NCI-H526 (cell line): ENCODE measurements around the gene U2AF1.
"Not testable (repeated sequence)": the region's sequence is repeated elsewhere in the genome, so short reads cannot be mapped to it uniquely, and the experiment has no call there.

ENCODE experiments used
- DNase-seq, 2 experiments: peaks; one replicate each; lab custom pipeline; 2025; lab: John Stamatoyannopoulos, UW

The U2AF1 gene

GRCh38 chr21:43076643-43077042 is 30.7 kb downstream of the U2AF1 start:
- not testable (repeated sequence) for DNase-seq

GRCh38 chr21:43076023-43076637 is 31.2 kb downstream of the U2AF1 start:
- DNase-seq: not testable (repeated sequence)

GRCh38 chr21:43075170-43076022 is 32.0 kb downstream of the U2AF1 start, which contains the start of gene CBS:
CBS (minus strand) TSS chr21:43075835; CDS start chr21:43072193, 3,642 bp downstream.
- not testable (repeated sequence) for DNase-seq

GRCh38 chr21:43074401-43075169 is 32.8 kb downstream of the U2AF1 start:
- DNase-seq: not testable (repeated sequence)

GRCh38 chr21:43072742-43073141 is 34.6 kb downstream of the U2AF1 start:
- not testable (repeated sequence) for DNase-seq

- not testable (repeated sequence) for DNase-seq
Observed at GRCh38 chr21:43069682-43070081, 37.7 kb downstream of the U2AF1 start.

GRCh38 chr21:43068065-43068464 is 39.3 kb downstream of the U2AF1 start:
- DNase-seq: not testable (repeated sequence)

- not testable (repeated sequence) for DNase-seq
Observed at GRCh38 chr21:43066690-43067089, 40.7 kb downstream of the U2AF1 start.

- not testable (repeated sequence) for DNase-seq
Observed at GRCh38 chr21:43065991-43066390, 41.4 kb downstream of the U2AF1 start.

- DNase-seq: not testable (repeated sequence)
Observed at GRCh38 chr21:43064265-43064917, 43.0 kb downstream of the U2AF1 start.

- not testable (repeated sequence) for DNase-seq
Observed at GRCh38 chr21:43062955-43063664, 44.3 kb downstream of the U2AF1 start.

- not testable (repeated sequence) for DNase-seq
Observed at GRCh38 chr21:43053112-43053511, 54.3 kb downstream of the U2AF1 start.

GRCh38 chr21:43045876-43046821 is 61.2 kb downstream of the U2AF1 start:
- DNase-seq: not testable (repeated sequence)

GRCh38 chr21:43045165-43045875 is 62.0 kb downstream of the U2AF1 start:
- DNase-seq: not testable (repeated sequence)

GRCh38 chr21:43044547-43044946 is 62.8 kb downstream of the U2AF1 start:
- not testable (repeated sequence) for DNase-seq

GRCh38 chr21:43043291-43043690 is 64.1 kb downstream of the U2AF1 start:
- DNase-seq: not testable (repeated sequence)
